ENCODE data around the gene RCAN1.
A peak's percentile ranks its signal among the peaks of the same experiment; 100 is the strongest.

GRCh38 chr21:34611528-34611927, 3.4 kb downstream of the RCAN1 start:
- TF ChIP-seq EP300 (IDR thresholded peaks at IDR 0.05; ENCODE audit: low read length) (peak; percentile 48; the same call in 1 of the 2 replicates), CTCF (IDR thresholded peaks at IDR 0.05 in 2 of 3, conservative IDR thresholded peaks at IDR 0.05 in 1 of 3; ENCODE audit: insufficient read depth in 2 of 3, low read depth in 1 of 3, low read length in 3 of 3) (no peak), FOXA3 (CRISPR knock-in tag; conservative IDR thresholded peaks at IDR 0.05 in 1 of 2, IDR thresholded peaks at IDR 0.05 in 1 of 2) (peak in 1 of 2 experiments; percentile 38; a peak in 1 of 4 replicates), EZH2 (IDR thresholded peaks at IDR 0.05; ENCODE audit: borderline replicate concordance, low read depth, low read length) (no peak), ZNF707 (CRISPR knock-in tag; conservative IDR thresholded peaks at IDR 0.05) (no peak), MYC (IDR thresholded peaks at IDR 0.05; ENCODE audit: low read depth, low read length) (no peak), MYC (CRISPR knock-in tag; IDR thresholded peaks at IDR 0.05; ENCODE audit: borderline replicate concordance, low read depth) (no peak), SMC3 (conservative IDR thresholded peaks at IDR 0.05; ENCODE audit: insufficient read depth, low read depth, low read length) (no peak), NR1H2 (CRISPR knock-in tag; IDR thresholded peaks at IDR 0.05) (no peak), ZNF592 (IDR thresholded peaks at IDR 0.05) (no peak)
